Measurements from ENCODE around the gene TMBIM1.

TMBIM1 gene

GRCh38 chr2:218284106-218284811 lies 8.0 kb downstream of the TMBIM1 start:
- DNase-seq (ENCODE audit: low read depth), result peak; percentile 26
- TF ChIP-seq MYC (IDR thresholded peaks at IDR 0.05; ENCODE audit: low read depth, low read length), result no peak
- TF ChIP-seq CTCF (IDR thresholded peaks at IDR 0.05; ENCODE audit: low read depth, low read length), result no peak
- no peak for TF ChIP-seq POLR2A (IDR thresholded peaks at IDR 0.05; ENCODE audit: extremely low read depth, insufficient read length)
- no peak for TF ChIP-seq MAX (IDR thresholded peaks at IDR 0.05; ENCODE audit: low read depth, low read length)
- H3K4me3 ChIP-seq (ENCODE audit: low read depth, low read length), result no peak overlapping the region

GRCh38 chr2:218282173-218282991 lies 9.9 kb downstream of the TMBIM1 start:
- no peak overlapping the region for H3K4me3 ChIP-seq (ENCODE audit: low read depth, low read length)
- DNase-seq (ENCODE audit: low read depth), result no peak
- TF ChIP-seq POLR2A (IDR thresholded peaks at IDR 0.05; ENCODE audit: extremely low read depth, insufficient read length), result no peak
- no peak for TF ChIP-seq MYC (IDR thresholded peaks at IDR 0.05; ENCODE audit: low read depth, low read length)
- no peak for TF ChIP-seq CTCF (IDR thresholded peaks at IDR 0.05; ENCODE audit: low read depth, low read length)
- no peak for TF ChIP-seq MAX (IDR thresholded peaks at IDR 0.05; ENCODE audit: low read depth, low read length)

GRCh38 chr2:218281449-218281848 lies 10.9 kb downstream of the TMBIM1 start:
- DNase-seq (ENCODE audit: low read depth), result no peak
- TF ChIP-seq MYC (IDR thresholded peaks at IDR 0.05; ENCODE audit: low read depth, low read length) (no peak), POLR2A (IDR thresholded peaks at IDR 0.05; ENCODE audit: extremely low read depth, insufficient read length) (no peak), CTCF (IDR thresholded peaks at IDR 0.05; ENCODE audit: low read depth, low read length) (no peak), MAX (IDR thresholded peaks at IDR 0.05; ENCODE audit: low read depth, low read length) (no peak)
- no peak overlapping the region for H3K4me3 ChIP-seq (ENCODE audit: low read depth, low read length)

- TF ChIP-seq MYC (IDR thresholded peaks at IDR 0.05; ENCODE audit: low read depth, low read length) (no peak), MAX (IDR thresholded peaks at IDR 0.05; ENCODE audit: low read depth, low read length) (no peak), POLR2A (IDR thresholded peaks at IDR 0.05; ENCODE audit: extremely low read depth, insufficient read length) (no peak), CTCF (IDR thresholded peaks at IDR 0.05; ENCODE audit: low read depth, low read length) (no peak)
- DNase-seq (ENCODE audit: low read depth), result no peak
- no peak overlapping the region for H3K4me3 ChIP-seq (ENCODE audit: low read depth, low read length)
Measured at GRCh38 chr2:218280260-218280870, 11.9 kb downstream of the TMBIM1 start.

GRCh38 chr2:218278531-218279360 lies 13.6 kb downstream of the TMBIM1 start:
- no peak overlapping the region for H3K4me3 ChIP-seq (ENCODE audit: low read depth, low read length)
- TF ChIP-seq MYC (IDR thresholded peaks at IDR 0.05; ENCODE audit: low read depth, low read length), result no peak
- TF ChIP-seq CTCF (IDR thresholded peaks at IDR 0.05; ENCODE audit: low read depth, low read length), result no peak
- TF ChIP-seq MAX (IDR thresholded peaks at IDR 0.05; ENCODE audit: low read depth, low read length), result no peak
- TF ChIP-seq POLR2A (IDR thresholded peaks at IDR 0.05; ENCODE audit: extremely low read depth, insufficient read length), result no peak
- no peak for DNase-seq (ENCODE audit: low read depth)

All from NB4 (cell line).